GM19372 (cell line): ENCODE measurements around the gene TBC1D2B.
"Not testable (repeated sequence)": the region's sequence is repeated elsewhere in the genome, so short reads cannot be mapped to it uniquely, and the experiment has no call there.

Experiments used
- ATAC-seq: cut with Tn5 transposase; IDR thresholded peaks from one replicate; pipeline ENCODE4 v1.9.1; 2021; ENCODE audit warnings: mild to moderate bottlenecking, low read depth, moderate library complexity; ENCODE audit not compliant: unreplicated experiment

TBC1D2B gene

DNA sequence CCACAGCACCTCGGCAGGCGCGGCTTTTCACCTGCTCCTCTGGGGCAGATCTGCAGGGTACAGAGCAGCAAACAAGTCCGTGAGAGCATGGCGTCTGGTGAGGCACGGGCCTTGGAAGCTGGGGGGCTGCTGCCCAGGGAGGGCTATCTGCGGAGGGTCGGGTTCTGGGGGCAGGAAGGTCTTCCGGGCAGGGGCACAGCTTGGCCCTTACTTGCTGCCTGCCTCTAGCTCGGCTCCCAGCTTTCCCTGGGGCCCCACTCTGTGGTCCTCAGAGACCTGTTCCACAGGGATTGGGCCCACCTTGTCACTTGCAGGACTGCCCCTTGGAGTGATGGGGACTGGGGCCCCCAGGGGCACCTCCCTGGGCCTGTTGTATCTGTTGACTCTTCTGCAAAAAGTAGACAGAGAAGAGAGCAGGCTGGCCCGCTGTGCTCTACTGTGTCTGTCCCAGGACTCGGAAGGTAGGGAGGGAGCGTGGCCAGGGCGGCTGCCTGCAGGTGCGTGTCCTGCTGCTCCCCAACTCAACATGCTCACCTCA, 84.1 kb downstream of the TBC1D2B start:
- no peak for ATAC-seq

DNA sequence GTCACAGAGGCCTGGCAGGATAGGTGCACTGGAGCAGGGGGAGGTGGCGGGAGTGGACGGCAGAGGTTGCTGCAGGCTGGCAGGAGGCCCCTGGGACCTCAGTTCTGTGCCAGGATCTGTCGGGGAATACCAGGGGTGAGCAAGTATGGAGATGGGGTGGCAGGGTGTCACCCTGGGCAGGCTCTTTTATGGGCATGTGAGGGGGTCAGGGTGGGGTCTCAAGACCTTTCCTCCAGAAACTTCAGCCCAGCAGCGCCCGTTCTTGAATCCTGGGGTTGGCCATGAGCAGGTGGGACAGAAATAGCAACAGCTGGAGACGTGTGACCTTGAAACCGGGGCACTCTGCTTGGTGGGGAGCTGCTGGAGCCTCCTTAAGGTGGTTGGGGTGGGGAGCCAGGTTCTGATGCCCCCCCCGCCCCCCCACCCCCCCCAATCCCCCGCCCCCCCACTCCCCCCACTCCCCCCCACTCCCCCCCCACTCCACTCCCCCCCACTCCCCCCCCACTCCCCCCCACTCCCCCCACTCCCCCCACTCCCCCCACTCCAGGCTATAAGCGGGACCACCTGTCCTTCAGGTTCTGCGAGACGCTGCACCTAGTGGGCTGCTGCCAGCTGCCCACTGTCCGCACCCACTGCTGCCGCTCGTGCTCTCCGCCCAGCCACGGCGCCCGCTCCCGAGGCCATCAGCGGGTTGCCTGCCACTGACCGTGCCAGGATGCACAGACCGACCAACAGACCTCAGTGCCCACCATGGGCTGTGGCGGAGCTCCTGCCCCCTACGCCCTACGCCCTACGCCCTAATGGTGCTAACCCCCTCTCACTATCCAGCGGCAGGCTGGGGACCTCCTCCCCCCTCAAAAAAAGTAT, 84.9 kb downstream of the TBC1D2B start:
- no peak for ATAC-seq

DNA sequence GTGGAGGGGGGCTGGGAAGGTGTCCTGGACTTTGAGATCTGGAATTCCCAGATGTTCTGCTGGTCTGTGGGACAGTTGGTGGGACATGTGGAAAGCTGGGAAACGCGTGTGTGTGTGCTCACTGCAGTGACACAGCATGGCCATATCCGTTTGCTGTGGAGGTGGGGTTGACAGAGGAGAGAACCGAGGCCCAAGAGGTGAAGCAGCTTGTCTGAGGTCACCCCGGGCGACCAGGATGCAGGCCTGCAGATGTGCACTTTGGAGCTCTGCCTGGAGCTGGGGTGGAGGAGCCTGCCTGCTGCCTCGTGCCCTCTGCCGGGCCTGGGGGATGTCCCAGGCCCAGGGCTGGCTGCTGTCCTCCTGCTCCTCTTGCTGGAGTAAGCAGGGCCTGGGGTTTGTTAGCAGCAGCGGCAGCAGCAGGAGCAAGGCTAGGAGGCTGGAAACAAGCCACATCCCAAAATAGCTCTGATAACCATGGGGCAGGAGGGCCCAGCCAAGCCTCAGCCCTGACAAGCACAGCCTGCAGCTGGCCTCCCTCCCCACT, 85.8 kb downstream of the TBC1D2B start:
- ATAC-seq = not testable (repeated sequence)

DNA sequence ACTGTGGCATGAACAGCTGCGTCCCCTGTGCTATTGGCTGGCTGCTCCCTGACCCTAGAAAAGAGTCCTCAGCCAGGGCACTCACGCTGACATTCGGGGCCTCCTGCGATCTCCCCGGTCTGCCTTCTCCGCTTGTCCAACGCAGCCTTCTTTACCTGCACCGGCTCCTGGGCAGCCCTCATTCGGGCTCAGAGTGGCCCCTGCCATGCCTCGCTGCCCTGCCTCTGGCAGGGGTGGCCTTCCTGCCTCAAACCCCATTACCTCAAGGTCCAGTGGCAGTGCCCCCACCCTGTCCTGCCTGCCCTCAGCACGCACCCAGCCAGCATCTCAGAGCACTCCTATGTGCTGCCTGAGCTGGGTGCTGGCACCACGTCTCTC, 86.5 kb downstream of the TBC1D2B start:
- ATAC-seq = no peak

DNA sequence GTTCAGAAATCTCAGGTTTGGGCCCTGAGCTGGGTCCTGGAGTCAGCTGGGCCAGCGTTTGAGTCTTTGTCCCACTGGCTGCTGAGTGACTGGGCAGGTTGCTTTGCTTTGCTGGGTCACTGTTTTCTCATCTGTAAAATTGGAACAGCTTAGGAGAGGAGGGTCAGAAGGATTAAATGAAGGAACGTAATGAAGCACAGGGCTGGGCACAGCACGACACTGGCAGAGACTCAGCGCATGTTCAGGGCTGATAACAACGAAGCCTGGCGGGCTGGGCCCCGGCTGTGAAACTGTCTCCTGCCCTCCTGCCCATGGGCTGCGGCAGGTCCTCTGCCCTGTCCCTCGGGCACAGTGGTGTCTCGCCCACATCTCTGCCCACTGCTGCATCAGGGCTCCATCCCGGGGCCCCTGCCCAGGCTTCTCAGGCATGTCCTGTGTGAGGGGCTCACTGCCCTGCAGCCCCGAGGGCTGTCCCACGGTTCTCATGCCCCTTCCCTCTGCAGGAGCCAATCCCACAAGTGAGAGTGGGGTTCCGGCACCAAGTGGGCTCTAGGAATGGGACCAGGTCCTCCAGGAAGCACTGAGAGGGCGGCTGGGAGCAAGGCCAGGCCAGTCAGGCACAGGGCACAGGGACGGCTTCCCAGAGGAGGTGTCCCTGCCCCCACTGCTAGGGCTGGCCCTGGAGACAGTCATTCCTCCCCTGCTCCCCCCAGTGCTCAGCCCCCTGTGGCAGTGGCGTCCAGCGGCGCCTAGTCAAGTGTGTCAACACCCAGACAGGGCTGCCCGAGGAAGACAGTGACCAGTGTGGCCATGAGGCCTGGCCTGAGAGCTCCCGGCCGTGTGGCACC, 88.0 kb downstream of the TBC1D2B start:
- no peak for ATAC-seq

DNA sequence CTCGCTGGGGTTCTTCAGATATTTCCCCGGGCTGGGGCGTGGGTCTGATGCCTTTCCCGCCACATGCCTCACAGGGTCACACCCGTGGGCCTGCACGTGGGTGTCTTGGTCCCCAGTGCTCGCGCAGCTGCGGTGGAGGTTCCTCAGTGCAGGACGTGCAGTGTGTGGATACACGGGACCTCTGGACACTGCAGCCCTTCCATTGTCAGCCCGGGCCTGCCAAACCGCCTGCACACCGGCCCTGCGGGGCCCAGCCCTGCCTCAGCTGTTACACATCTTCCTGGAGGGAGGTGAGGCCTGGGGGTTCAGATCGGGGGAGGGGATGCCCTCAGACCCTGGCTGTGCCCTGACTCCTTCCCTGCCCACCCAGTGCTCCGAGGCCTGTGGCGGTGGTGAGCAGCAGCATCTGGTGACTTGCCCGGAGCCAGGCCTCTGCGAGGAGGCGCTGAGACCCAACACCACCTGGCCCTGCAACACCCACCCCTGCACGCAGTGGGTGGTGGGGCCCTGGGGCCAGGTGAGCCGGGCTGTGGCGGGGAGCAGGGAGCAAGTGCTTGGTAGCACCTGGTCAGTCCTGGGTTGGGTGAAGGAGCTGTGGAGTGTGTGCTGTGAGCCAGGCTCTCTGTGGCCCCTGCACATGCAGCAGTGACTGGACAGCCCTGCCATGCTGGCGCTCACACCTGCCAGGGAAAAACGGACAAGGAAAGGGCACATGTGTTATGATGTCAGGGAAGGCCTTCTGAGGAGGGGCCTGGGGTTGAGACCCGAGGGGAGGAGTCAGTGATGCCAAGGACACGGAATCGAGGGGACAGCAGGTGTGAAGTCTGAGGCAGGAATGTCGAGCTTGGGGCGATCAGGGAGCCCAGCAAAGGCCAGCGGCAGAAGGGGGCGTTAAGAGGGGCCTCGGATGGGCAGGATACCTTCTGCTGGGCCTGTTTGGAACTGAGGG, 88.9 kb downstream of the TBC1D2B start:
- ATAC-seq = no peak

DNA sequence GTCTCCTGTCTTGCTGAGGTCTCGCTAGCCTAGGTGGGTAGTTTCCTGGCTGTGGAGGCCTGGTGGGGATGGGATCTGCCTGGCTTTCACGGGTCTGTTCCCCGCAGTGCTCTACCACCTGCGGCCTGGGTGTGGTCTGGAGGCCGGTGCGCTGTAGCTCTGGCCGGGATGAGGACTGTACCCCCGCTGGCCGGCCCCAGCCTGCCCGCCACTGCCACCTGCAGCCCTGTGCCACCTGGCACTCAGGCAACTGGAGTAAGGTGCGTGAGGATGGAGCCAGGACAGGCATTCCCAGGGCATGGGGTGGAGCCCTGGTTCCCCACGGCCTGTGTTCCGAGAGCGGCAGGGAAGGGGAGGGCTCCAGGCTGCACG, 89.8 kb downstream of the TBC1D2B start:
- not testable (repeated sequence) for ATAC-seq

DNA sequence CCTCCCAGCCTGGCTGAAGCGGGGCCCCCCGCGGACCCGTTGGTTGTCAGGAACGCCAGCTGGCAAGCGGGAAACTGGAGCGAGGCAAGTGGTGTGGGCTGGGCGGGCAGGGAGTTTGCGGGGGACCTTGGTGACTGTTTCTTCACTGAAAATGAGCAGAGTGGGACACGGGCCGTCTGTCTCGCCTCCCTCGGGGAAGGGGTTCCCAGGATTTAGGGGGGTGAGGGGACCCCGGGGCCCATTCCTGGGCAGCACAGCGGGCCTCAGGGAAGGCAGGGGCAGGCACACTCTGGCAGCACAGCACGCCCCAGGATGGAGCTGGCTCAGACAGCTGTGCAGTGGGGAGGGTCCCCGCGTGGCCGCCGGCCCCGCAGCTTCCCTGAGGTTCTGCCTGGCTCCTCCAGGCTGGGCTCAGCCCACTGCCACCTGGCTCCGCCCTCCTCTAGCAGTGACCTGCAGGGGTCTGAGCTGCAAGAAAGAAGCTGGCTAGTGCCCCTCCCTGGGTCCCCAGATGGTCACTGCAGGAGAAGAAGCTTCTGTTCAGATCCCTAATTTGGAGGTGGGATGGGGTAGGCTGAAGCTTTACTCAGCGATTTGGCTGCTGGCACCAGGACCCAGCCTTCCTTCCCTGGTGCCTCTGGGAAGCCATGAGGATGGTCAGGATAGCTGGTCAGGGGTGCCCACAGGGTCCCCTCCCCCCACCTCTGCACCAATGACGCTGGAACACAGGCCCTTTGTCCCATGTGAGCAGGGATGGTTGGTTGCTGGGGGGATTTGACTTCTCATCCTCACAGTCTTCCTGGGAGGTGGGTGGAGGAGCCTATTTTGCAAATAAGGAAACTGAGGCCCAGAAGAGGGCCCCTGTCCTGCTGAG, 90.4 kb downstream of the TBC1D2B start:
- ATAC-seq = no peak

DNA sequence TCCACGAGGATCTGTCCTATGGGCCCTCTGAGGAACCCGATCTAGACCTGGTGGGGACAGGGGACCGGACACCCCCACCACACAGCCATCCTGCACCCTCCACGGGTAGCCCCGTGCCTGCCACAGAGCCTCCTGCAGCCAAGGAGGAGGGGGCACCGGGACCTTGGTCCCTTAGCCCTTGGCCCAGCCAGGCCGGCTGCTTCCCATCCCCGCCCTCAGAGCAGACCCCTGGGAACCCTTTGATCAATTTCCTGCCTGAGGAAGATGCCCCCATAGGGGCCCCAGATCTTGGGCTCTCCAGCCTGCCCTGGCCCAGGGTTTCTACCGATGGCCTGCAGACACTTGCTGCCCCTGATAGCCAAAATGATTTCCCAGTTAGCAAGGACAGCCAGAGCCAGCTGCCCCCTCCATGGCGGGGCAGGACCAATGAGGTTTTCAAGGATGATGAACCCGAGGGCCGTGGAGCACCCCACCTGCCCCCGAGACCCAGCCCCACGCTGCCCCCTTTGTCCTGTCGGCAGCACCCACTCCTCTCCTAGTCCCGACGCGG, 91.5 kb downstream of the TBC1D2B start:
- ATAC-seq = no peak

DNA sequence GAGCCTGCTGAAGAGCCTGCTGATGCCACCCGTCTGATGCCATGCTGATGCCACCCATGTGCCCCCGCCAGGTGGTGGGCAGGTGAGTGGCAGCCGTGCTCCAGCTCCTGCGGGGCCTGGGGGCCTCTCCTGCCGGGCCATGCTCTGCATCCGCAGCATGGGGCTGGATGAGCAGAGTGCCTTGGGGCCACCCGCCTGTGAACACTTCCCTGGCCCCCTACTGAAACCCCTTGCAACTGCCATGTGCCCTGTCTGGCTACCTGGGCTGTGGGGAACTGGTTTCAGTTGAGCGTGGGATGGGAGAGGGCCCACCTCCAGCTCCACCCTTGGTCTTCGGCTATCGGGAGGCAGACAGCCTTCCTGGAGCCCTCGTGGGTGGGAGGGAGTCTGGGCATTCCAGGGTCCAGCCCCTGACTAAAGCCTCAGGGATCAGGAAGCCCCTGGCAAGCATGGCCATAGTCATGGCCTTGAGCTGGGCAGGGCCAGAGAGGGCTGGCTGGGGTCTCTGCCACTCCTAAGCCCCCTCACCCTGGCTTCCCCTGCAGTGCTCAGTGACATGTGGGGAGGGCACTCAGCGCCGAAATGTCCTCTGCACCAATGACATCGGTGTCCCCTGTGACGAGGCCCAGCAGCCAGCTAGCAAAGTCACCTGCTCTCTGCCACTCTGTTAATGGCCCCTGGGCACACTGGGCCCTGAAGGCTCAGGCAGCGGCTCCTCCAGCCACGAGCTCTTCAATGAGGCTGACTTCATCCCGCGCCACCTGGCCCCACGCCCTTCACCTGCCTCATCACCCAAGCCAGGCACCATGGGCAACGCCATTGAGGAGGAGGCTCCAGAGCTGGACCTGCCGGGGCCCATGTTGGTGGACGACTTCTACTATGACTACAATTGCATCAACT, 92.2 kb downstream of the TBC1D2B start:
- no peak for ATAC-seq

DNA sequence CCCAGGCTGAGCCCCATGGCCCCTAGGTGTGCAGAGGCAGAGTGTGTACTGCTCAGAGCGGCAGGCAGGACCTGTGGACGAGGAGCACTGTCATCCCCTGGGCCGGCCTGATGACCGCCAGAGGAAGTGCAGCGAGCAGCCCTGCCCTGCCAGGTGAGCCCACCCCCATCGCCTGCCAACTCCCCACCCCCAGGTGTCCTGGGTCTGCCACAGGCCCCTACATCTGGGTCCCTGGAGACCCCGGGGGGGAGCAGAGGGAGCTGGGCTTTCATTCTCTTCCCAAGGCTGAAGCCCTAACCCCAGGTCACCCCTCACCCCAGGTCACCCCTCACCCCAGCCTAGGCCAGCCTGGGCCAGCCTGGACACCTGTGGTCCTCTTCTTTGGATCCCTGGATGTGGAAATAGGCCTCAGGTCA, 93.1 kb downstream of the TBC1D2B start:
- ATAC-seq = no peak

DNA sequence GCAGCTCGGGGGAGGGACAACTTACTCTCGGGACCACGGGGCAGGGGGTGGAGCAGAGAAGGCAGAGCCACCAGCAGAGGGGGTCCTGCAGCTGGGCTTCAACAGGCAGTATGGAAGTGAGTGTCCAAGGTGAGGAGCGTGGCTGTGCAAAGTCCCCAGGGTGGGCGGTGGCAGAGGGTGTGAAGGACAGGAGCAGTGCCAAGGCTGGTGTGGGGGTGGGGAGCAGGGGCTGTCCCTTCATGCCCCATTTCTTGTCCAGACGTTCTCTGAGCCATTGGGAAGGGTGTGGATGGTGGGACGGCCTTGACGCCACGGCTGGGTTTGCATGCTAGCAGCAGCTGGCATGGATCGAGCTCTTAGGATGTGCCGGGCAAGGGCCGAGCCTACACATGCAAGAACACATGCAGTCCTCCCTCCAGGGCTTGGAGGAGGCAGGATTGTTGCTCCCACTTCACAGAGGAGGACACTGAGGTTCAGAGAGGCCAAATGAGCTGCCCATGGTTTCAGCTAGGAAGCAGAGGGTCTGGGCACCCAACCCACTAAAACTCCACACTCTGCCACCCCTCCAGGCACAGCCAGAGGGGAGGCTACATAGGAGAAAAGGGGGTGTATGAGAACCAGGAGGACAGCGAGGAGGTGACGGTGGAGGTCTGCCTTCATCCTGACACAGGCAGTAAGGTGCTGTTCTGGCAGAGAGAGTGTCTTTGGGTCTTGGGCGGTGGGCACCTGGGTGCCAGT, 93.6 kb downstream of the TBC1D2B start:
- ATAC-seq = no peak

DNA sequence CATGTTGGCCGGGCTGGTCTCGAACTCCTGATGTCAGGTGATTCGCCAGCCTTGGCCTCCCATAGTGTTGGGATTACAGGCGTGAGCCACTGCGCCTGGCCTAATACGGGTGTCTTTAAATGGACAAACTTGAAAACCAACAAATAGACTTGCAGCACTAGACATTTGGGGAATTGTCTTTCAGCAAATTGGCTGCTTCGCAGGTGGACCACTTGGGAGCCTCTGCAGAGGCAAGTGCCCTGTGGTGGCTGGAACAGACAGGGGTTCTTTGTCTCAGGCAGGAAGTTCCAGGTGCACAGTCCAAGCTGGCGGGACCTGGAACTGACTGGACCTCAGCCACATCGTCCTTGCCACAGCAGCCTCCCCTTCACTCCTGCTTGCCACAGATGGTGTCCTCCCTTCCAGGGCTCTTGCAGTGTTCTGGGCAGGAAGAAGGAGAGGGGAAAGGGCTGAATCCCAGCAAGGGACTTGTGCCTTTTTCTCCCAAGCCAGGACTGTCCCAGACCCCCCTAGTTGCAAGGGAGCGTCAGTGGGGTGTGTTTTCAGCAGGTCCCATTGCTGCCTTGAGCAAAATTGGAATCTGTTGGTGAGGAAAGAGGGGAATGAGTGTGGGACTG, 94.3 kb downstream of the TBC1D2B start:
- ATAC-seq = no peak

DNA sequence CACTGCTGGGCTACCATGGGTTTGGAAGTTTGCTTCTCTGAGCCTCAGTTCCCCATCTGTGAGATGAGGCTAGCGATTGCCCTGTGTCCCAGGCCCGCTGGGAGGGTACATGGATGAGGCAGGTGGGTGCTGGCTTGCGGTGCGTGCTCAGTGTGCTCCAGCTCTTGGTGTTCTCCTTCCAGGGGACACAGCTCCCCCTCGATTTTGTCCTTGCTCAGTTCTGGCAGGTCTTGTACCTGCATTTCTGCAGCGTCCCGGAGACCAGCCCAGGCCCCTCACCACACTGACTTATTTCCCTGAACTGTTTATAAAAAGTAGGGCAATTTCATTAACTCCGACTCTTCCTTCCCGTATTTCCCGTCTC, 95.4 kb downstream of the TBC1D2B start:
- ATAC-seq = no peak

DNA sequence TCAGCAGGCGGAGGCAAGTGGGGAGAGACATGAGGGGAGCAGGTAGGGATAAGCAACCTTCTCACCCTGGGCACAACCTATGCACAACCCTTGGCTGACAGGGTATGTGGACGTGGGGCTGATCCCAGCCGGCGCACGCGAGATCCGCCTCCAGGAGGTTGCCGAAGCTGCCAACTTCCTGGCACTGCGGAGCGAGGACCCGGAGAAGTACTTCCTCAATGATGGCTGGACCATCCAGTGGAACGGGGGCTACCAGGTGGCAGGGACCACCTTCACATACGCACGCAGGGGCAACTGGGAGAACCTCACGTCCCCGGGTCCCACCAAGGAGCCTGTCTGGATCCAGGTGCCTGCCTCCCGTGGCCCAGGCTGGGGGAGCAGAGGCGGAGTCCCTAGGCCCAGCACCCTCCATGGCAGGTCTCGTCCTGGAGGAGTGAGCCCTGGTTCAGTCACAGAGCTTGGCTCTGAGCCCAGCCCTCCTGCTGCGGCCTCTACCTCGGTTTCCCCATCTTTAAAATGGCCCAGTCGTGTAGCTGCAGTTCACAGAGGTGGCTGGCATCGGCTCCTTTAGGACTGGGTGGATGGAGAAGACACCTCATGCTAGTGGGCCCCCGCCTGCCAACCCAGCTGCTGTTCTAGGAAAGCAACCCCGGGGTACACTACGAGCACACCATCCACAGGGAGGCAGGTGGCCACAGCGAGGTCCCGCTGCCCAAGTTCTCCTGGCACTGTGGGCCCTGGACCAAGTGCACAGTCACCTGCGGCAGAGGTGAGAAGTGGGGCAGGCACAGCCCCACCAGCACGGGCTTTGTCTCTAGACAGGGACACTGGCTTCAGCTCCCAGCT, 96.0 kb downstream of the TBC1D2B start:
- no peak for ATAC-seq

DNA sequence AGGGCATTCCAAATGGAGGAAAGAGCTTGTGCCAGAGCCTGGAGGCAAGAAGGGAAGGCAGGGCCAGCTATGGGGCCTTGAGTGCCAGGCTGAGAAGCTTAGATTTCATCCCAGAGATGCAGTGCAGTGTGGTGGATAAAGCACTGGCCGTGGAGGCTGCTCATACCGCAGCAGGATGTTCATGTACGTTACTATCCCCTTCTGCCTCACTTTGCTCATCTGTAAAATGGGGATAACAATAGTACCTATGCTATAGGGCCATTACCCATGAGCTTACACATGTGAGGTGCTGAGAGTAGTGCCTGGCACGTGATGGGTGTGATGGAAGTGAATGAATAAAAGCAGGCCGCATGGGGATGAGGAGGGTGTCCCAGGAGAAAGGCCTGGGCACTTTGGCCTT, 96.8 kb downstream of the TBC1D2B start:
- not testable (repeated sequence) for ATAC-seq
